ENCODE data around the gene KCNJ11. TPM values are rescaled to one million over a fixed set of nuclear protein-coding genes. Genes with fewer than 3 reads are reported as not detected.

Gene KCNJ11
- total RNA-seq, 2 experiments from 2014 or later: 1.0 to 1.3 TPM

DNA sequence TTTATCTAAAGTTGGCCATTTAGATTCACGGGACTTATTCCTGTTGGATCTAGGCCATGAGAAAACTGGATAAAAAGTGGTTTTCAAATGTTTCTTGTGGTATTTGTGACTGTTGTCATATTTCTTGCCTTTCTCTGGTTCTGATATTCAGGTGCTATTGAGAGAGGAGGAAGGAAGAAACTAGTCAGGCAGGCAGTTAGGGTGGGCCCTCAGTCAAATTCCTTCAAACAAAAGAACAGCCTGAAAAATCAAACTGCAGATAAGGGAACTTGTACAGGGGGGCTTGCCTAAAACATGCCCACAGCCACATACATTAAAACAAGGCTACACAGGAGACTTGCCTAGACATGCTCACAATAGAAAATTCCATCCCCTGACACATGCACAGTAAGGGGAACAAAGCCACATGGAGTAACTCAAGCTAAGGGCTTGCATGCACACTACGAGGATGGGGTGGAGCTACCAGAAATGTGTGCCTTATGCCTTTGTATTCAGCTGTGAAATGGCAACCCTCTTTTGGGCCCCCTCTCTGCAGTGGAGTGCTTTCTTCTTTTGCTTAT, 18.7 kb downstream of the KCNJ11 start:
- Mint-ChIP-seq H3K4me3 (no peak overlapping the region), H3K36me3 (ENCODE audit: low read depth) (peaks cover 62% of the 10 kb centered on the region), H3K4me1 (ENCODE audit: low read depth) (no peaks in the 10 kb centered on the region), H3K27me3 (ENCODE audit: low read depth) (no peaks in the 10 kb centered on the region), H3K9me3 (peaks cover 38% of the 10 kb centered on the region), H3K27ac (no peak overlapping the region)
- CTCF ChIA-PET: interaction anchor here (0.6 kb wide), 1 partner anchor 135 kb away, joined by 3 read pairs; no protein-coding TSS in a partner anchor
- intact Hi-C loops (cut with micrococcal nuclease): no loop called here
- DNase-seq: no peak

DNA sequence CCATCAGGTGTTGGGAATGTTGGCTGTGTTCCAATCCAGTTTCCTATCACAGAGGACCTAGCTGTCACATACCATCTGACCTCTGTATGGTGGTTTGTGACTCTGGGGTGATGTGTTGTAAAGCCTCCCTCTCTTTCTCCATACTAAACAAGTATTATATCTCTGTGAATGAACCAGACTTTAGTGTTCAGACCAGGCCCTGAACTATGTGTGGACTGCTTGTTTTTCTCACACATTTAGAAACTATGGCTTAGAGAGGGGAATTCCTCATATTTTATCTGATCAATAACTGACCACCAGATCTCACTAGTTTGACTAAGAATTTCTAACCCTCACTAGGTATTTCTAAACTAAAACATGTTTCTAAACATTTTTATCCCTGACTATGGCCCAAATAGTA, 19.4 kb downstream of the KCNJ11 start:
- H3K27me3 Mint-ChIP-seq (ENCODE audit: low read depth): no peaks in the 10 kb centered on the region
- no peak for DNase-seq
- CTCF ChIA-PET: no interaction called here
- no peak overlapping the region for H3K27ac Mint-ChIP-seq
- peaks cover 59% of the 10 kb centered on the region for H3K36me3 Mint-ChIP-seq (ENCODE audit: low read depth)
- peaks cover 38% of the 10 kb centered on the region for H3K9me3 Mint-ChIP-seq
- H3K4me3 Mint-ChIP-seq: no peak overlapping the region
- no peaks in the 10 kb centered on the region for H3K4me1 Mint-ChIP-seq (ENCODE audit: low read depth)
- intact Hi-C loops (cut with micrococcal nuclease): no loop called here

DNA sequence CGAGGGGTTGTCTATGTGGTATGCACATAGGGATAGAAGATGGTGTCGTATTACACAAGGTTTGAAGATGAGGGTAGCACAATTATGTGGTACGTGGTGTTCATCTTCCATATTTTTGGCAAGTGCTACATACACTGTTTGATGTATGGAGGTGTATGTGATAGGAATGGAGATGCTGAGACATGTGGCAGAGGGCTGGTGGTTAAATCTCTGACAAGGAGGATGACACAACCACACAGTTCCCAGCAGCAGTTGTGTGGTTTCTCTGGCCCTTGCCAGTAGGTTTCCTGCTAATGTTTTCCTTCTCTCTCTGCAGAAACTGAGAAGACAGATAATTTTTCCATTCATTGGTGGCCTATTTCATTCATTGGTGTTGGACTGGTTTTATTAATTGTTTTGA, 19.9 kb downstream of the KCNJ11 start:
- no peaks in the 10 kb centered on the region for H3K27me3 Mint-ChIP-seq (ENCODE audit: low read depth)
- H3K9me3 Mint-ChIP-seq: peaks cover 38% of the 10 kb centered on the region
- H3K27ac Mint-ChIP-seq: no peak overlapping the region
- no peak overlapping the region for H3K4me3 Mint-ChIP-seq
- no peaks in the 10 kb centered on the region for H3K4me1 Mint-ChIP-seq (ENCODE audit: low read depth)
- CTCF ChIA-PET: no interaction called here
- DNase-seq: no peak
- intact Hi-C loops (cut with micrococcal nuclease): no loop called here
- peaks cover 57% of the 10 kb centered on the region for H3K36me3 Mint-ChIP-seq (ENCODE audit: low read depth)

DNA sequence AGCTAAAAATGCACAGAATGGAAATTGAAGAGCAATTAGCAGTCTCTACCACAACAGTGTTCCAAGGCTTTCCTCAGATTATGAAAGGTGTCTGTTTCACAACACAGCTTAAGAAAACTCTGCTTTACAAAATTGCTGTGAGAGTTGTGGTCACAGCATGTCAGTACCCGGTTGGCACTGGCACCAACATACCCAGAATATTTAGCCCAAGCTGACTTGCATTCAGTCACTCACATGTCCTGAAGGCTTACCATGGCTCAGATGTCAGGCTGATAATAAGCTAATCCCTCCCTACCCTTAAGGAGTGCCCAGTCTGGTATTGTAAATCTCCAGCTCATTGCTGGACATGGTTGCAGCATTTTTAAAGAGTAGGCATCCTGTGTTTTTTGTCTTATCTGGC, 22.0 kb downstream of the KCNJ11 start:
- Mint-ChIP-seq H3K27me3 (ENCODE audit: low read depth) (no peaks in the 10 kb centered on the region), H3K4me1 (ENCODE audit: low read depth) (no peaks in the 10 kb centered on the region), H3K27ac (no peak overlapping the region), H3K36me3 (ENCODE audit: low read depth) (peaks cover 40% of the 10 kb centered on the region), H3K9me3 (peaks cover 22% of the 10 kb centered on the region), H3K4me3 (no peak overlapping the region)
- DNase-seq: no peak
- CTCF ChIA-PET: interaction anchor here (1.0 to 3.7 kb wide), 4 partner anchors 12 to 546 kb away, joined by 3 to 12 read pairs (median 6); no protein-coding TSS in a partner anchor
- intact Hi-C loops (cut with micrococcal nuclease): no loop called here

DNA sequence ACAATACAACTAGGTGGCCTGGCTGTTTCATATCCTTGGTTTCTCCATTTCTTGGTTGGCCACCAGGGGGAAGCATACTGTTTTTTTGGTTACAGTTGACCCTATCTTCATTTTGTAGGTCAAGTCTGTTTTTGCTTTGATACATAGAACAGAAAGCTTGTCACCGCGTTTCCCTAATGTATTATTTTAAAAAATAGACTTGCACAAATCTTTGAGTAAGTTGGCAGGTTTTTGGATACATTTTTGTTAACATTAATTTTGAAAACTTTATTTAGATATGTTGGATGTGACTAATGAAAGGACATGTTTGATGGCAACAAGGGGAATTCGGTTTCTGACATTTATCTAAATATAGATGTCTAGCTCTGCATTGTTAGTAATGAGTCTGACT, 33.9 kb downstream of the KCNJ11 start:
- Mint-ChIP-seq H3K27ac (no peak overlapping the region), H3K4me1 (ENCODE audit: low read depth) (peaks cover 25% of the 10 kb centered on the region), H3K9me3 (peaks cover 3% of the 10 kb centered on the region), H3K36me3 (ENCODE audit: low read depth) (peaks cover 5% of the 10 kb centered on the region), H3K4me3 (peak overlapping the region; percentile 81), H3K27me3 (ENCODE audit: low read depth) (peaks cover 7% of the 10 kb centered on the region)
- CTCF ChIA-PET: interaction anchor here (0.7 to 4.4 kb wide), 9 partner anchors 10 to 125 kb away, joined by 3 to 16 read pairs (median 4); partner anchors contain the start of gene KCNJ11
- DNase-seq: peak; percentile 82
- intact Hi-C loops (cut with micrococcal nuclease): loop anchor here (1.0 to 5.0 kb wide), 7 partner anchors 29 to 658 kb away; partner anchors contain the start of genes C11orf58, RPS13 and SERGEF

DNA sequence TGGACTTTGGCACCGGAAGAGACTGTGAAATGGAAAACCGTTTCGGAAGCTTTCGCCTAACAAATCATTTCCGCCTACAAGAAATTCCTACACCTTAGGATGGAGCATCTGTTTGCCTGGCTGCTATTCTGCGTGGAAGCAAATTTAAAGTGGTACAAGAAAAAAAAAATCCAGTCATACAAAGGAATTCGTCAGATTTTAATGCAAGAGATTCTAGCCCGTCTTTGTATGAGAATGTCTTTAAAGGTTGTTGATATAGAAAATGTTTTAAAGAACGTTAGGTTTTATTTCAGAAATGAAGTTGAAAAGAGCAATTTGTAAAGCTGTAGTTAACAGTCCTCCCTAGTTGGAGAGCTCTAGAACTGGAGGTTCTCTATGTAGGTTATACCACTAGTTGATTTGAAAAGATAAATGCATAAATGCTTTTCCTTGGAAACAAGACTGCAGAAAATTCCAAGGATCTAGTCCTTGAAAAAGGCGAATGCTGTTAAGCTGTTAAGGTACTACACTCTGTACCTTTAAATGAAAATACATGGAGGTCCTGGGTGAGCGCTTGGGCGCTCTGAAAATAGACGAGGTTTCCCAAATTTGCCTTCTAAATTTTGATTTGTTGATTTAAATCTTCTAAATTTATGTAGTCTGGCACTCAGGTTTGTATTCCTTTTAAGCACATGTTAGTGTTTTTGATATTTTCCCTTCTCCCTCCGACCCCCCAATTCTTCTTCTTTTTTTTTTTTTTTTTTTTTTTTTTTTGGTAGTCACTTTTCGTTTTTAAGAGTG, 34.4 kb downstream of the KCNJ11 start:
- Mint-ChIP-seq H3K27me3 (ENCODE audit: low read depth) (peaks cover 7% of the 10 kb centered on the region), H3K4me1 (ENCODE audit: low read depth) (peaks cover 25% of the 10 kb centered on the region), H3K9me3 (peaks cover under 1% of the 10 kb centered on the region), H3K4me3 (peak overlapping the region; percentile 81), H3K27ac (no peak overlapping the region), H3K36me3 (ENCODE audit: low read depth) (peaks cover 3% of the 10 kb centered on the region)
- intact Hi-C loops (cut with micrococcal nuclease): loop anchor here (1.0 to 5.0 kb wide), 10 partner anchors 10 to 658 kb away; partner anchors contain the start of genes C11orf58, RPS13 and SERGEF
- no peak for DNase-seq
- CTCF ChIA-PET: interaction anchor here (0.5 to 4.4 kb wide), 15 partner anchors 9 to 1149 kb away, joined by 3 to 16 read pairs (median 4); partner anchors contain the start of gene KCNJ11

DNA sequence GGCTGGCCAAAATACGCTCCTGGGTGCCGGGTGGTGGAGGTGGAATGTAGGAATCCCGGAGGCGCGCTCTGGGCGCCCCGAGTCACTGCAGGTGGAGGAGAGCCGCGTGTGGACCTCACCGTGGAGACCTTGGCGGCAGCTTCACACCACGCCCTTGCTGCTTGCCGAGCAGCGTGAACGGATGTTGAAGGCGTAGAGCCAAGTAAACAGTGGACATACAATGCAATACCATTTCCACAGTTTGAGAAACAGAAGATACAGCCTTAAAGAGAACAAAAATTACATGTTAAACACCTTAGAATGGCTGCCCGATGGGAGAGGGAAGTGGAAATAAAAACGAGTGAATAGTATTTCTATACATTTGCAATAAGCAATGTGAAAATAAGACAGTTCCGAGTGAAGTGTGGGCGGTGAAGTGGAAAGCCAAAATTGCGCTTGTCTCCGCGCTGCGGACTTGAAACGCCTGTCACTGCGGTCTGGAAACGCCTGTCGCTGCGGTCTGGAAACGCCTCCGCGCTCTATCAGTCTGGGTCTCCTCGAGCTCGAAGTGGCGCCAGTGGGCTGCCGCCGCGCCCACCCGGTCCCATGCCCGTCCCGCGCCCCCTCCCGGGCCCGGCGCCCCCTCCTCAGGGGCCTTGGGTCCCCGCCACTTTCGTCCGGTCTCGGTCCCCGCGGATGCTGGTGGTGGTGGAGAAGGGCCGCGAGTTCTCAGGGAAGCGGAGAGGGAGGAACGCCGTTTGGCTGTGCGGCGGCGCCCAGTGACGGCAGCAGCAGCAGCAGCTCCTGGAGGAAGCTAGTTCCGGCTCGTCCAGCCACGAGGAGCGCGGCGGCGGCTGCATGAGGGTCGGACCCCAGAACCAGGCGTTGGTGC, 35.3 kb downstream of the KCNJ11 start:
- Mint-ChIP-seq H3K4me3 (peak overlapping the region; percentile 81), H3K4me1 (ENCODE audit: low read depth) (peaks cover 25% of the 10 kb centered on the region), H3K27ac (no peak overlapping the region), H3K36me3 (ENCODE audit: low read depth) (peaks cover 2% of the 10 kb centered on the region), H3K27me3 (ENCODE audit: low read depth) (peaks cover 7% of the 10 kb centered on the region), H3K9me3 (no peaks in the 10 kb centered on the region)
- CTCF ChIA-PET: interaction anchor here (0.5 to 4.4 kb wide), 12 partner anchors 8 to 278 kb away, joined by 3 to 16 read pairs (median 4); partner anchors contain the start of gene KCNJ11
- intact Hi-C loops (cut with micrococcal nuclease): loop anchor here (1.0 to 5.0 kb wide), 8 partner anchors 9 to 659 kb away; partner anchors contain the start of genes C11orf58, RPS13 and SERGEF
- DNase-seq: peak; percentile 60

DNA sequence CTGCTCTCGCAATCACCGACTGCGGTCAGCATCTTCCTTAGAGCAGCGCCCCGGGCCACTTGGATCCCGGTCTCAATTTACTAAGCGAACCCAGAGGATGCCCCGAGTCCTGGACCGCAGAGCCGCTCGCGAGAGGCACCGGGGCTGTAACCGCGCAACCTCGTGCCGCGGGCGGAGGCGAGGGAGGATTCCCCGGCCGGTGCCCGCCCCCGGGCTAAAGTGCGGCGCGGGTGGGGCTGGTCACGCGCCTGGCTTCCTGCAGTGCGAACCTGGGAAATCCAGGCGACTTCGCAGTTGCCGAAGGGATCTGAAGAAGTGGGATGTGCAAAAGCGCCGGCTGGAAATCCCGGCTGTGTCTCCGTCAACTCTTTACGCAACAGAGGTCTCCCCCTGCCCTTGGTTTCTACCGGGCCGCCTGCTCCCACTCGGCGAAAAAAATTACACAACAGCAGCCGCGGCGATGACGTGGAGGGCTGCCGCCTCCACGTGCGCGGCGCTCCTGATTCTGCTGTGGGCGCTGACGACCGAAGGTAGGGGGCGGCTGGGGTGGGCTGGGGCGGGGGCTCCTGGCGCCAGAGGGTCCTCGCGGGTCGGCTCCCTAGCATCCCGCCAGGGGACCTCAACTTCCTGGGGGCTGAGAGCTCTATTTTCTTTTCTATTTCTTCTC, 36.8 kb downstream of the KCNJ11 start, which contains the start of gene NCR3LG1:
Gene NCR3LG1, plus strand, starts transcription at position 291 of the 667 bp plus-strand sequence. Its CDS starts 170 bp downstream, at position 461.
- DNase-seq: peak; percentile 62

DNA sequence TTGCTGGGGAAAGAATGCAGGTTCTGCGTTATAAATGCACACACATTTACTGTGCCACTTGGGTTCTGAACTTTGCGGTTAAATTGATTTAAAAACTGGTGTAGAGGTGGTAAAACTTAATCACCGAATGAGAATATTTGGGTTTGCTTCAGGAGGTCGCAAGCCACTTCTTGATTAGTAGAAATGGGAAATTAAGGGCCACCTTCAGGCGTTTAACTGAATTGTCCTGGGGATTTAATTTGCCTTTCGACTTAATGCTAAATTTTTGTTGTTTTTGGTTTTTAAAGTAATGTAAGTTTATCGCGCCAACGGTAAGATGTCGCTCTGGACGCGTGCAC, 37.3 kb downstream of the KCNJ11 start:
- H3K27me3 Mint-ChIP-seq (ENCODE audit: low read depth): peaks cover 7% of the 10 kb centered on the region
- H3K4me3 Mint-ChIP-seq: peak overlapping the region; percentile 81
- no peaks in the 10 kb centered on the region for H3K36me3 Mint-ChIP-seq (ENCODE audit: low read depth)
- H3K9me3 Mint-ChIP-seq: no peaks in the 10 kb centered on the region
- CTCF ChIA-PET: interaction anchor here (0.8 to 1.1 kb wide), 3 partner anchors 75 to 128 kb away, joined by 4 to 8 read pairs (median 6); no protein-coding TSS in a partner anchor
- no peak for DNase-seq
- intact Hi-C loops (cut with micrococcal nuclease): loop anchor here (1.0 to 5.0 kb wide), 8 partner anchors 74 to 661 kb away; partner anchors contain the start of genes C11orf58, RPS13 and SERGEF
- H3K27ac Mint-ChIP-seq: no peak overlapping the region
- H3K4me1 Mint-ChIP-seq (ENCODE audit: low read depth): peaks cover 25% of the 10 kb centered on the region

More for the DNA sequence above, 36.8 kb downstream of the KCNJ11 start, which contains the start of gene NCR3LG1:
- CTCF ChIA-PET: no interaction called here
- intact Hi-C loops (cut with micrococcal nuclease): loop anchor here (1.0 to 5.0 kb wide), 8 partner anchors 74 to 661 kb away; partner anchors contain the start of genes C11orf58, RPS13 and SERGEF
- no peak within 1 kb of the TSS for H3K27ac Mint-ChIP-seq
- H3K9me3 Mint-ChIP-seq: no peaks in the 10 kb centered on the region
- H3K36me3 Mint-ChIP-seq (ENCODE audit: low read depth): no peaks in the 10 kb centered on the region
- H3K4me1 Mint-ChIP-seq (ENCODE audit: low read depth): peaks cover 25% of the 10 kb centered on the region
- H3K4me3 Mint-ChIP-seq: peak within 1 kb of the TSS; percentile 81
- peaks cover 7% of the 10 kb centered on the region for H3K27me3 Mint-ChIP-seq (ENCODE audit: low read depth)

DNA sequence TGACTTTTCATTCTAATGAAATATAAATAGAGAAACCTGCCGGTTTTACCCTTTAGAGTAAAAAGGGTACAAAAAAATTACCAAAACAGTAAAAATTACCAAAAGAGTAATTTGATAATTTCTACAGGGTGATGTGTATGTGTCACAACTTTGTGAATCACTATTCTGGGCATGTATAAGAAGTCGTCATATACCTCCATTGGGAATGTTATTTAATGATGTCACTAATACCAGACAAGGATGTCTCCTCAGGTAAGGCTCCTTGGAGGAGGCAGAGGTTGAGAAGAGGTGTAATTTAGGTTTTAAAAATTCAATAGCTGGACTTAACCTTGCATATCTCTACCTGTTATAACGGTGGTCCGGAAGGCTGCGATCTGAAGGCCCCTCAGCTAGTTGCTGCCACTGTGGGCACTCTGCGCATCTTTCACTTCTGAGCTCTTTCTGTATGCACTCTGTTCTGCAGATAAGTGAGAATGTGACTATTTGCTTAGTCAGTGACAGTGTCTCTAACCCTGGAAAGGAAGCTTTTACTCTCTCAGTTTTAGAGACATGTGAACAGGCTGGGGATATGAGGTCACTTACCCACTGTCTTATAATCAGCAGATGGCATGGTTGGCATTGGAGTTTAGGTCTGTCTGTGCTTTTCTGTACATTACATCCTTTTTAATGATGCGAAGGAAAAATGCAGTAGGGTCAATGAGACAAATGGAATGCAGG, 37.8 kb downstream of the KCNJ11 start:
- Mint-ChIP-seq H3K27me3 (ENCODE audit: low read depth) (peaks cover 7% of the 10 kb centered on the region), H3K36me3 (ENCODE audit: low read depth) (no peaks in the 10 kb centered on the region), H3K4me1 (ENCODE audit: low read depth) (peaks cover 25% of the 10 kb centered on the region), H3K27ac (no peak overlapping the region), H3K4me3 (peak overlapping the region; percentile 81), H3K9me3 (no peaks in the 10 kb centered on the region)
- intact Hi-C loops (cut with micrococcal nuclease): loop anchor here (1.0 to 5.0 kb wide), 8 partner anchors 73 to 662 kb away; partner anchors contain the start of genes C11orf58, RPS13 and SERGEF
- DNase-seq: no peak
- CTCF ChIA-PET: interaction anchor here (0.8 to 1.1 kb wide), 3 partner anchors 75 to 127 kb away, joined by 4 to 8 read pairs (median 6); no protein-coding TSS in a partner anchor

DNA sequence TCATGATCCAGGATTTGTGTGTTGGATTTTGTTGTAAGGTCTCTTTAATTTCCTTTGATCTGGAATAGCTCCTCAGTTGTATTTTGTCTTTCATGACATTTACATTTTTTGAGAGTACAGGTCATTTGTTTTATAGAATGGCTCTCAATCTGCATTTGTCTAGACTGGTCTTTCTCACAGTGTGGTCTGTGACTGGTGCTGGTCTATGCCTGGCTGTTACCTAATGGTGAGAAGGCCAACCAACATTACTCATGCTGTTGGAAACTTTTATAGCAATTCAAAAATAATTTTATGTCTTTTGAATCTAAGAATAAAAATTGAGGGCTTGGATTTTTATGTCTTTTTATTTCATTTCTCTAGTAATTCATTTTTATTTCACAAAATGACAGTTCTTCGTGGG, 40.8 kb downstream of the KCNJ11 start:
- DNase-seq: no peak
- no peaks in the 10 kb centered on the region for H3K27me3 Mint-ChIP-seq (ENCODE audit: low read depth)
- H3K27ac Mint-ChIP-seq: no peak overlapping the region
- no peaks in the 10 kb centered on the region for H3K36me3 Mint-ChIP-seq (ENCODE audit: low read depth)
- H3K4me3 Mint-ChIP-seq: no peak overlapping the region
- intact Hi-C loops (cut with micrococcal nuclease): no loop called here
- peaks cover 31% of the 10 kb centered on the region for H3K4me1 Mint-ChIP-seq (ENCODE audit: low read depth)
- CTCF ChIA-PET: no interaction called here
- no peaks in the 10 kb centered on the region for H3K9me3 Mint-ChIP-seq

Measured in activated naive CD4-positive, alpha-beta T cell treated with anti-CD3 and anti-CD28 coated beads for 36 hours (primary cell).